PC-9 (cell line): ENCODE measurements around the gene CTSD.

ENCODE experiments used
- EZH2 ChIP-seq: fragments of 200-600 bp; sonication (generic); IDR thresholded peaks from 2 replicates; pipeline ENCODE4 v1.8.0; 2017; ENCODE audit warnings: antibody characterized with exemption, low read depth
- TF ChIP-seq, protein P1 (sequence below): fragments of 200-600 bp; sonication (generic); conservative IDR thresholded peaks from 2 replicates; pipeline ENCODE4 v1.6.1; 2017; ENCODE audit warnings: mixed run types, antibody characterized with exemption, mild to moderate bottlenecking, moderate library complexity

DNA sequence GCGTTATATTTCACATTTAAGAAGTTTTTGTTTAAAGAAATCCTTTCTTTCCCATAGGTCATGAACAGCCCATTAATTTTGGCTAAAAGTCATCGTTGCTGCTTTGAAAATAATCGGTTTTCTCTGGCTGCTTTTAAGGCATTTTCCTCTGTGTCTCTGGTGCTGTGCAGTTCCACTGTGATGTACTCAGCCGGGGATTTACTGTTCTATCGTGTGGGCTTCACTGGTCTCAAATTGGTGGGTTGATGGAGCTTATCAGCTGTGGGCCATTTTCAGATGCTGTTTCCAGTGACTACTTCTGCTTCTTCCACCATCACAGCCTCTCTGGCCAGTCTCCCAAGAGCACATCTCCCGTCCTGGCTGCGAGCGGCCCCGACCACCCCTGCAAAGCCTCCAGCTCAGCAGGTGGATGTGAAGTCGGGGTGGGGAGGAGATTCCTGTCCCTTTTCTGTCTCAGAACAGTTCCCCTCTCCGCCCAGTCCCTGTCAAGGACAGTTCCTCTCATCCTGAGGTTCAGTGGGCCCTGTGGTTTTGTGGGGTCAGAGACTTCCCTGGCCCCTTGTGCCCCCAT is 33.6 kb downstream of the CTSD start:
- TF ChIP-seq, protein P1, sequence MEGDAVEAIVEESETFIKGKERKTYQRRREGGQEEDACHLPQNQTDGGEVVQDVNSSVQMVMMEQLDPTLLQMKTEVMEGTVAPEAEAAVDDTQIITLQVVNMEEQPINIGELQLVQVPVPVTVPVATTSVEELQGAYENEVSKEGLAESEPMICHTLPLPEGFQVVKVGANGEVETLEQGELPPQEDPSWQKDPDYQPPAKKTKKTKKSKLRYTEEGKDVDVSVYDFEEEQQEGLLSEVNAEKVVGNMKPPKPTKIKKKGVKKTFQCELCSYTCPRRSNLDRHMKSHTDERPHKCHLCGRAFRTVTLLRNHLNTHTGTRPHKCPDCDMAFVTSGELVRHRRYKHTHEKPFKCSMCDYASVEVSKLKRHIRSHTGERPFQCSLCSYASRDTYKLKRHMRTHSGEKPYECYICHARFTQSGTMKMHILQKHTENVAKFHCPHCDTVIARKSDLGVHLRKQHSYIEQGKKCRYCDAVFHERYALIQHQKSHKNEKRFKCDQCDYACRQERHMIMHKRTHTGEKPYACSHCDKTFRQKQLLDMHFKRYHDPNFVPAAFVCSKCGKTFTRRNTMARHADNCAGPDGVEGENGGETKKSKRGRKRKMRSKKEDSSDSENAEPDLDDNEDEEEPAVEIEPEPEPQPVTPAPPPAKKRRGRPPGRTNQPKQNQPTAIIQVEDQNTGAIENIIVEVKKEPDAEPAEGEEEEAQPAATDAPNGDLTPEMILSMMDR: no peak
- no peak for TF ChIP-seq EZH2
